CD4-positive, alpha-beta T cell treated with Interleukin-21 for 1 hour (primary cell): ENCODE results near the gene HIVEP1.

Experiments used
- DNase-seq: peaks from one replicate; pipeline ENCODE4 v3.0.0-alpha.2; 2020

HIVEP1 gene

GRCh38 chr6:12200015-12200564, 188.0 kb downstream of the HIVEP1 start:
- DNase-seq: no peak

DNA sequence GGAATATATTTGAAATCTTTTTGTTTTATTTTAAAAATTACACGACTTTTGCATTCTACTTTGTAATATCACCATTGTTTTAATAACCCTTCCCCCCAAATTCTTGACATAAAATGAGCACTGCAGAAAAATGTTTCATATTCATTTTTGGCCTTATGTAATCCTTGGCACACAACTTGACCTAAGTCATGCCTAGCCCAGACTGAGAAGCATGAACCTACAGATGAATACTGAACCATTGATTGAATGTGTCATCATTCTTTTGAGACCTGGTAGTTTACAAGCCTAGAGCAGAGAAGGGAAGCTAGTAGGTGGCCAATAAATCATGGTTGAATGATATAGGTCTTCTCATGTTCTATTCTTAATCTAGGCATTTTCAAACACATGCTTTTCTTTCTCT, 188.6 kb downstream of the HIVEP1 start:
- no peak for DNase-seq

DNA sequence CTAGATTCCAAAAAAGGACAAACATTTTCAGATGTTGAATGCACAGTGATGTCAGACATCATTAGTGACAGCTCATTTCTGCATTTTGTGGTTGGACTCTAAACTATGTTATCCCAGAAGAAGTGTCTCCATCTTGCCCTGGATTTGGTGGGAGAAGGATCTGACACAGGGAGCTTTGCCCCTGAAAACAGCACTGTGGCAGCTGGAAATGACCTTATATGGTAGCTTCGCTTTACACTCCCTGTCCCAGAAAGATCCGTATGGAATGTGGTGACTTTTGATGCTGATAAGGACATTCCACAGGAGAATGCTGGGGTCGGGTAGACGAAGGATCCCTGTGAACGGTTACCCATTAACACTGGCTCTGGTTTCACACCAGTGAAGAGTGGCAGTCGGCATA, 190.9 kb downstream of the HIVEP1 start:
- DNase-seq: no peak

DNA sequence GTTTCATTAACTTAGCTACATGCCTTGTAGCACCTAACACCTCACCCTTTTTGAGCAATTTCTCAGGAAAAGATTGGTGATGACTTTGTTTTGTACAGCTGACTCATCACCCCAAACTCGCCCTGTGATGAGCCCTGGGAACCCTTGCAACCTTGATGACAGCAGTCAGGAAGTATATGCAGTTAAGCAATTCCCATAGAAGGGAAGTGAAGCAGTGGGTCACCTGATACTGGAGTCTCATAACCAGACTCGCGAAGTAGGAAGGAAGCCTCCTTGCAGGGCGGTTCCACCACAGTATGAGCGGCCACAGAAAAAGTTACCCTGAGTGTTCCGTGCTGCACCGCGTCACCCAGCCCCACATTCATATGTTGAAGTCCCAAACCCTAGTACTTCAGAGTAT, 196.1 kb downstream of the HIVEP1 start:
- peak; percentile 23 for DNase-seq

DNA sequence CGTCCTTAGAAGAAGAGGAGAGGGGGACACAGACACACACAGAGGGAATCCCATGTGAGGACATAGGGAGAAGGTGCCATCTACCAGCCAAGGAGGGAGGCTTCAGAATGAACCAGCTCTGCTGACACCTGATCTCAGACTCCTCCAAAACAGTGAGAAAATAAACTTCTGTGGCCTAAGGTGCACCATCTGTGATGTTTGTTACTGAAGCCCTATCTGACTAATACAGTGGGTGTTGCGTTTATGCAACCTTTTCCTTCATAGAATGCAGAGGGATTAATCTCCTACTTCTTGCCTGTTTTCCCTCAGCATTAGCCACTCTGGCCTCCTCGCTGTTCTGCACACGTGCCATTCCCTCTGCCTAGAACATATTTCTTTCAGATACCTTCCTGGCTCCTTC, 196.6 kb downstream of the HIVEP1 start:
- DNase-seq: no peak
